Large intestine (tissue), 1 donor: Measurements from ENCODE around the gene SEC14L2. TPM values are rescaled to one million over a fixed set of nuclear protein-coding genes. Genes with fewer than 3 reads are reported as not detected.

Experiments used
- polyA plus RNA-seq: library from polyadenylated mRNA; unstranded; fragments of 120-200 nt; gene quantifications from one replicate; pipeline ENCODE4 v1.2.1, GENCODE V29; 2013

Gene SEC14L2
- polyA plus RNA-seq, 1 donor: 27.5 TPM

Other genes starting within 250 kb of the SEC14L2 start
- 27.6 TPM for gene LIF, start 150.3 kb upstream of the SEC14L2 start, polyA plus RNA-seq
- 0.52 TPM for gene OSM, start 130.2 kb upstream of the SEC14L2 start, polyA plus RNA-seq
- 7.0 TPM for gene CASTOR1, start 107.5 kb upstream of the SEC14L2 start, polyA plus RNA-seq
- gene TBC1D10A, start 70.1 kb upstream of the SEC14L2 start, polyA plus RNA-seq: 16.9 TPM
- 87.1 TPM for gene SF3A1, start 40.1 kb upstream of the SEC14L2 start, polyA plus RNA-seq
- gene CCDC157, start 40.0 kb upstream of the SEC14L2 start, polyA plus RNA-seq: 3.1 TPM
- gene RNF215, start 9.6 kb upstream of the SEC14L2 start, polyA plus RNA-seq: 17.0 TPM
- gene MTFP1, start 28.8 kb downstream of the SEC14L2 start, polyA plus RNA-seq: 9.9 TPM
- gene SEC14L3, start 75.0 kb downstream of the SEC14L2 start, polyA plus RNA-seq: 0.06 TPM
- 0.19 TPM for gene SEC14L4, start 108.7 kb downstream of the SEC14L2 start, polyA plus RNA-seq
- 1.2 TPM for gene SEC14L6, start 149.7 kb downstream of the SEC14L2 start, polyA plus RNA-seq
- gene GAL3ST1, start 177.6 kb downstream of the SEC14L2 start, polyA plus RNA-seq: 19.5 TPM
- gene PES1, start 194.9 kb downstream of the SEC14L2 start, polyA plus RNA-seq: 58.6 TPM
- gene TCN2, start 210.2 kb downstream of the SEC14L2 start, polyA plus RNA-seq: 44.6 TPM
- 1.2 TPM for gene SLC35E4, start 238.8 kb downstream of the SEC14L2 start, polyA plus RNA-seq